Panc1 (cell line): Measurements from ENCODE around the gene EPN2. TPM values are rescaled to one million over a fixed set of nuclear protein-coding genes. Genes with fewer than 3 reads are reported as not detected.
A peak's percentile ranks its signal among the peaks of the same experiment; 100 is the strongest.

Experiments used
- ATAC-seq: fragments of 200-7000 bp; cut with Tn5 transposase; 2 replicates; pipeline ENCODE4 v1.9.1; 2020; ENCODE audit warnings: mild to moderate bottlenecking, moderate library complexity
- BruUV-seq: library from RNA; stranded (reverse); fragments of 400-500 nt; replicated peaks from 2 replicates; lab custom pipeline; 2021; lab: Mats Ljungman, UMichigan
- CTCF ChIA-PET: fragments of 300-600 bp; sonication (Branson Sonifier 250); formaldehyde crosslinking; loops from one replicate; lab custom pipeline; 2022; ENCODE audit warnings: antibody characterized with exemption; lab: Charles Lee
- POLR2A ChIA-PET: fragments of 300-600 bp; sonication (Branson Sonifier 250); formaldehyde crosslinking; loops from one replicate; lab custom pipeline; 2022; ENCODE audit warnings: antibody characterized with exemption; lab: Charles Lee
- DNase-seq: peaks from one replicate; pipeline ENCODE4 v3.0.0-alpha.2; 2010; ENCODE audit warnings: low read depth, low spot score
- H3K27ac ChIP-seq: 2 replicates; pipeline ENCODE4 v1.5.1; 2011; ENCODE audit warnings: mild to moderate bottlenecking, low read length, inconsistent platforms
- H3K27me3 ChIP-seq: fragments of 200-500 bp; sonication (Bioruptor generic); 2 replicates; pipeline ENCODE4 v1.6.0; 2014; ENCODE audit warnings: low read length, inconsistent platforms; ENCODE audit not compliant: control insufficient read depth, insufficient read depth
- H3K36me3 ChIP-seq: fragments of 200-500 bp; sonication (Bioruptor generic); 2 replicates; pipeline ENCODE4 v1.5.1; 2014; ENCODE audit warnings: inconsistent platforms, mild to moderate bottlenecking, low read length, moderate library complexity; ENCODE audit not compliant: control insufficient read depth, insufficient read depth
- H3K4me1 ChIP-seq: 2 replicates; pipeline ENCODE4 v1.5.1; 2011; ENCODE audit warnings: inconsistent platforms, mild to moderate bottlenecking, low read length, moderate library complexity; ENCODE audit not compliant: control insufficient read depth, insufficient read depth
- H3K4me3 ChIP-seq, 2 experiments: 2 replicates each; pipeline ENCODE4 v1.5.1; 2011 to 2012; ENCODE audit warnings: low read depth in 2 of 2, low read length in 2 of 2, mild to moderate bottlenecking in 2 of 2, inconsistent platforms in 1 of 2, moderate library complexity in 1 of 2
- H3K9me3 ChIP-seq: fragments of 200-500 bp; sonication (Bioruptor generic); 2 replicates; pipeline ENCODE4 v1.5.1; 2014; ENCODE audit warnings: low read depth, mild to moderate bottlenecking, inconsistent platforms, low read length, moderate library complexity; ENCODE audit not compliant: control insufficient read depth, insufficient read depth
- CTCF ChIP-seq: fragments of 450-650 bp; IDR thresholded peaks from 2 replicates; pipeline ENCODE4 v1.5.1; 2017; ENCODE audit warnings: mild to moderate bottlenecking
- POLR2AphosphoS5 ChIP-seq: IDR thresholded peaks from 2 replicates; pipeline ENCODE4 v1.6.1; 2012; ENCODE audit warnings: mild to moderate bottlenecking, low read depth, low read length, moderate library complexity
- REST ChIP-seq, 2 experiments: IDR thresholded peaks; 2 replicates each; pipeline ENCODE4 v1.6.1; 2011 to 2012; ENCODE audit warnings: low read depth in 2 of 2, control low read depth in 1 of 2, low read length in 1 of 2, mild to moderate bottlenecking in 1 of 2, moderate library complexity in 1 of 2; ENCODE audit not compliant: insufficient read depth in 1 of 2
- SIN3A ChIP-seq: IDR thresholded peaks from 2 replicates; pipeline ENCODE4 v1.6.1; 2012; ENCODE audit warnings: low read depth, mild to moderate bottlenecking, low read length, moderate library complexity, borderline replicate concordance; ENCODE audit not compliant: insufficient read depth
- TCF7L2 ChIP-seq: IDR thresholded peaks from 2 replicates; pipeline ENCODE4 v1.6.1; 2011; ENCODE audit warnings: mild to moderate bottlenecking, low read depth, low read length, inconsistent platforms
- in situ Hi-C: cut with HindIII; loops from 2 replicates; pipeline ENCODE4 v1.10.0; 2016; ENCODE audit warnings: low sequenced_read_pairs, low pct_unique_long_range_greater_than_20kb
- intact Hi-C: fragments of 100-400 bp; cut with micrococcal nuclease; formaldehyde crosslinking; loops from one replicate; pipeline ENCODE4 v1.10.0; 2022; ENCODE audit not compliant: unreplicated experiment
- total RNA-seq: library from RNA; stranded (reverse); gene quantifications from one replicate; pipeline ENCODE4 v1.2.1, GENCODE V29; 2021; ENCODE audit not compliant: unreplicated experiment

Gene EPN2
- total RNA-seq, 1 experiment from 2014 or later: 35.0 TPM

- intact Hi-C loops (no loop called here), in situ Hi-C loops (no loop called here)
- CTCF ChIA-PET: interaction anchor here (0.6 kb wide), 2 partner anchors 158 to 320 kb away, joined by 3 to 5 read pairs; no protein-coding TSS in a partner anchor
- TF ChIP-seq CTCF (peak; percentile 69; the same call in 1 of the 2 replicates), REST (IDR thresholded peaks at IDR 0.05; ENCODE audit: insufficient read depth in 1 of 2, low read depth in 2 of 2, low read length in 1 of 2) (no peak), POLR2AphosphoS5 (no peak; the same call in 1 of the 2 replicates), TCF7L2 (no peak), SIN3A (no peak)
- Histone ChIP-seq H3K27ac (no peak overlapping the region), H3K36me3 (no peaks in the 10 kb centered on the region), H3K27me3 (no peaks in the 10 kb centered on the region), H3K4me3 (no peak overlapping the region), H3K4me1 (no peaks in the 10 kb centered on the region), H3K9me3 (no peaks in the 10 kb centered on the region)
- DNase-seq (no peak), ATAC-seq (peak; percentile 70)
- POLR2A ChIA-PET: no interaction called here
- no TSS peak for BruUV-seq
These were observed 101.1 kb downstream of the EPN2 start for GRCh38 chr17:19338031-19338990.

GRCh38 chr17:19339341-19339815 is 102.2 kb downstream of the EPN2 start:
- BruUV-seq: no TSS peak
- Histone ChIP-seq H3K36me3 (no peaks in the 10 kb centered on the region), H3K4me3 (no peak overlapping the region), H3K27ac (no peak overlapping the region), H3K4me1 (no peaks in the 10 kb centered on the region), H3K27me3 (no peaks in the 10 kb centered on the region), H3K9me3 (no peaks in the 10 kb centered on the region)
- no peak for ATAC-seq
- in situ Hi-C loops: no loop called here
- ChIA-PET CTCF (no interaction called here), POLR2A (no interaction called here)
- intact Hi-C loops: no loop called here
- no peak for TF ChIP-seq CTCF
- TF ChIP-seq SIN3A: no peak
- no peak for TF ChIP-seq TCF7L2
- TF ChIP-seq REST (IDR thresholded peaks at IDR 0.05; ENCODE audit: insufficient read depth in 1 of 2, low read depth in 2 of 2, low read length in 1 of 2): no peak
- no peak for TF ChIP-seq POLR2AphosphoS5
- no peak for DNase-seq
